ENCODE data around the gene SIMC1. TPM values are rescaled to one million over a fixed set of nuclear protein-coding genes. Genes with fewer than 3 reads are reported as not detected.

SIMC1 gene
- total and polyA plus RNA-seq, 2 of the 4 experiments (the other 2 are of a cell fraction): 8.2 to 11.7 TPM

DNA sequence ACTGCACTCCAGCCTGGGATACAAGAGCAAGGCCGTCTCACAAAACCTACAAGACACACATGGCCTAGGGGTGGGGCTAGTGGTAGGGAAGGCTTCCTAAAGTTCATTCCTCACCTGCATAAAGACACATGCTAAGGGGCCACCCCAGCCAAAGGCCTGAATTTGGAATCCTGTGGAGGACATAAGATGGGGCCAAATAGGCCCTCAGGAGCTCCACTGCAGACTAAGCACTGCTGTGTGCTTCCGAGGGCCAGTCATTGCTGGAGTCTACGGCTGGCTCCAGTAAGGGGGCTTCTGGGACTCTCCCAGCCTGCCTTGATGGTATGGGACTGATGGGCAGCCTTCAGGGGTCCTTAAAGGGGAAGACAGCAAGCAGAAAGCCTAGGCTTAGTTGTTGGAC is 144.5 kb downstream of the SIMC1 start:
- Histone ChIP-seq H2BK120ac (ENCODE audit: low read depth, low read length) (no peak overlapping the region), H3K56ac (ENCODE audit: extremely low read depth, insufficient read depth, low read length) (no peak overlapping the region), H3K23ac (ENCODE audit: low read depth, low read length) (no peak overlapping the region), H3K27ac (ENCODE audit: insufficient read depth, low read length) (no peak overlapping the region), H3K79me1 (ENCODE audit: low read depth in 1 of 2, low read length in 2 of 2) (peaks cover 8 to 26% of the 10 kb centered on the region in 2 experiments; a peak in 3 of 4 replicates), H4K5ac (ENCODE audit: low read depth, low read length) (no peak overlapping the region), H3K27me3 (ENCODE audit: control insufficient read depth, insufficient read depth, low read length) (no peaks in the 10 kb centered on the region), H3K4me1 (ENCODE audit: control insufficient read depth, insufficient read depth, low read length) (no peaks in the 10 kb centered on the region), H3K4ac (ENCODE audit: low read depth, low read length) (no peak overlapping the region), H2BK15ac (ENCODE audit: low read depth, low read length) (no peak overlapping the region), H3K36me3 (ENCODE audit: control insufficient read depth, insufficient read depth, low read length) (peaks cover 38% of the 10 kb centered on the region), H4K91ac (ENCODE audit: insufficient read depth, low read depth, low read length) (no peak overlapping the region), H2BK20ac (ENCODE audit: low read depth, low read length) (no peak overlapping the region), H3K4me2 (ENCODE audit: low read depth, low read length) (no peak overlapping the region), H4K20me1 (ENCODE audit: insufficient read depth, low read length) (no peaks in the 10 kb centered on the region; the same call in 1 of the 2 replicates), H2AFZ (replicated peaks; ENCODE audit: low read length, poor library complexity) (no peak overlapping the region), H3K9me3 (ENCODE audit: control insufficient read depth, insufficient read depth, low read length) (no peaks in the 10 kb centered on the region), H3K18ac (ENCODE audit: low read depth, low read length) (no peak overlapping the region), H2BK5ac (ENCODE audit: low read depth, low read length, poor library complexity, severe bottlenecking) (no peak overlapping the region), H3K14ac (replicated peaks; ENCODE audit: low read depth, low read length) (no peak overlapping the region), H2AK9ac (replicated peaks; ENCODE audit: low read depth, low read length, poor library complexity) (no peak overlapping the region), H3K9me1 (ENCODE audit: insufficient read depth, low read length) (no peaks in the 10 kb centered on the region; the same call in 1 of the 2 replicates), H4K8ac (ENCODE audit: low read depth in 2 of 2, low read length in 2 of 2) (no peak overlapping the region), H3K9ac (ENCODE audit: low read depth, low read length) (no peak overlapping the region), H3K4me3 (ENCODE audit: insufficient read depth, low read depth, low read length) (no peak overlapping the region), H2AK5ac (ENCODE audit: low read depth, low read length) (no peak overlapping the region)
- DNase-seq (no peak), ATAC-seq (ENCODE audit: low read depth) (no peak)
- WGBS, 2 experiments (ENCODE audit: extremely low coverage in 2 of 2, insufficient read length in 1 of 2): no CpG with 5 or more reads among the region's 3 CpGs
- ChIA-PET POLR2A (ENCODE audit: unreplicated experiment) (no interaction called here), CTCF (no interaction called here)
- no peak for TF ChIP-seq CHD1 (IDR thresholded peaks at IDR 0.05; ENCODE audit: low read depth, low read length)
- no peak for TF ChIP-seq MAFK (IDR thresholded peaks at IDR 0.05; ENCODE audit: low read depth, low read length)
- no peak for TF ChIP-seq MXI1 (IDR thresholded peaks at IDR 0.05; ENCODE audit: borderline replicate concordance, low read depth, low read length)
- TF ChIP-seq ELK1 (IDR thresholded peaks at IDR 0.05; ENCODE audit: borderline replicate concordance, low read depth, low read length): no peak
- no peak for TF ChIP-seq BHLHE40 (IDR thresholded peaks at IDR 0.05; ENCODE audit: low read depth, low read length)
- TF ChIP-seq RFX5 (IDR thresholded peaks at IDR 0.05; ENCODE audit: low read depth, low read length): no peak
- no peak for TF ChIP-seq SMC3 (IDR thresholded peaks at IDR 0.05; ENCODE audit: low read depth, low read length)
- no peak for TF ChIP-seq USF2 (IDR thresholded peaks at IDR 0.05; ENCODE audit: low read depth, low read length)
- TF ChIP-seq RAD21 (IDR thresholded peaks at IDR 0.05; ENCODE audit: low read length): no peak
- no peak for TF ChIP-seq CEBPB (IDR thresholded peaks at IDR 0.05; ENCODE audit: low read depth, low read length)
- no peak for TF ChIP-seq FOS (IDR thresholded peaks at IDR 0.05; ENCODE audit: low read depth, low read length)
- no peak for TF ChIP-seq MAZ (IDR thresholded peaks at IDR 0.05; ENCODE audit: borderline replicate concordance, low read depth, low read length)
- TF ChIP-seq RCOR1 (IDR thresholded peaks at IDR 0.05; ENCODE audit: insufficient replicate concordance, low read length): no peak
- no peak for TF ChIP-seq NFE2L2 (IDR thresholded peaks at IDR 0.05; ENCODE audit: low read depth, low read length)
- no peak for TF ChIP-seq POLR2A (IDR thresholded peaks at IDR 0.05; ENCODE audit: low read depth, low read length)
- no peak for TF ChIP-seq CTCF (conservative IDR thresholded peaks at IDR 0.05; ENCODE audit: low read depth, low read length)
- intact Hi-C loops (cut with micrococcal nuclease): no loop called here
- in situ Hi-C loops (cut with MboI; ENCODE audit: low sequenced_read_pairs): no loop called here
- dilution Hi-C loops (cut with HindIII; ENCODE audit: low sequenced_read_pairs, unreplicated experiment): no loop called here
- BruUV-seq (replicated peaks): no TSS peak

Measured in IMR-90 (cell line).